ENCODE results near the gene TMEM184A. TPM values are rescaled to one million over a fixed set of nuclear protein-coding genes. Genes with fewer than 3 reads are reported as not detected.

TMEM184A gene
- total and polyA plus RNA-seq, 2 experiments from 2014 or later = 0.18 to 0.66 TPM

GRCh38 chr7:1514407-1514806 lies 41.6 kb downstream of the TMEM184A start:
- H3K27me3 Mint-ChIP-seq (ENCODE audit: insufficient read depth, low read depth, poor library complexity) = peaks cover 7% of the 10 kb centered on the region
- Histone ChIP-seq H3K9me2 (ENCODE audit: insufficient read depth) (no peaks in the 10 kb centered on the region), H4K20me1 (replicated peaks; ENCODE audit: insufficient read depth) (no peaks in the 10 kb centered on the region), H2AFZ (no peak overlapping the region), H3K4me1 (ENCODE audit: insufficient read depth) (no peaks in the 10 kb centered on the region), H3F3A (replicated peaks; ENCODE audit: low read depth) (no peaks in the 10 kb centered on the region), H3K27ac (ENCODE audit: low read depth) (no peak overlapping the region), H3K4me3 (no peak overlapping the region), H3K27me3 (ENCODE audit: insufficient read depth) (no peaks in the 10 kb centered on the region), H3K36me3 (ENCODE audit: insufficient read depth) (no peaks in the 10 kb centered on the region), H3K79me2 (replicated peaks; ENCODE audit: insufficient read depth) (no peaks in the 10 kb centered on the region), H3K4me2 (no peak overlapping the region)
- no peak overlapping the region for H3K4me3 Mint-ChIP-seq
- TF ChIP-seq ZNF114 (CRISPR knock-in tag; IDR thresholded peaks at IDR 0.05) = no peak
- no peak for TF ChIP-seq POLR2AphosphoS5 (IDR thresholded peaks at IDR 0.05; ENCODE audit: low read depth)
- no peak for TF ChIP-seq JUNB (IDR thresholded peaks at IDR 0.05; ENCODE audit: unreplicated experiment)
- TF ChIP-seq EZH2phosphoT487 (IDR thresholded peaks at IDR 0.05; ENCODE audit: unreplicated experiment) = no peak
- TF ChIP-seq CTCF (conservative IDR thresholded peaks at IDR 0.05; ENCODE audit: low read depth in 2 of 2) = no peak
- no peak for TF ChIP-seq ZNF331 (CRISPR knock-in tag; IDR thresholded peaks at IDR 0.05; ENCODE audit: low read depth)
- TF ChIP-seq EZH2 (IDR thresholded peaks at IDR 0.05; ENCODE audit: low read depth, unreplicated experiment) = no peak
- no peak for TF ChIP-seq STAT1 (IDR thresholded peaks at IDR 0.05; ENCODE audit: unreplicated experiment)
- TF ChIP-seq ETS1 (IDR thresholded peaks at IDR 0.05) = no peak
- no peak for TF ChIP-seq CREB1 (CRISPR knock-in tag; IDR thresholded peaks at IDR 0.05; ENCODE audit: low read depth)
- TF ChIP-seq NANOG (IDR thresholded peaks at IDR 0.05; ENCODE audit: borderline replicate concordance) = no peak
- TF ChIP-seq ZNF462 (CRISPR knock-in tag; IDR thresholded peaks at IDR 0.05) = no peak
- no peak for TF ChIP-seq REST (IDR thresholded peaks at IDR 0.05; ENCODE audit: unreplicated experiment)
- H3K36me3 Mint-ChIP-seq (ENCODE audit: low read depth) = no peaks in the 10 kb centered on the region
- DNase-seq (ENCODE audit: low spot score) (no peak), ATAC-seq (no peak)
- peaks cover 5% of the 10 kb centered on the region; the same call in 1 of the 3 replicates for H3K9me3 Mint-ChIP-seq
- H3K27ac Mint-ChIP-seq = no peak overlapping the region
- H3K4me1 Mint-ChIP-seq = no peaks in the 10 kb centered on the region
